COR-L47 (cell line): Measurements from ENCODE around the gene PEAK3.

Experiments
- DNase-seq: peaks from one replicate; lab custom pipeline; 2025; lab: John Stamatoyannopoulos, UW

PEAK3 gene

GRCh38 chr19:2282062-2282861, at the start of gene PEAK3:
Gene PEAK3, minus strand, starts transcription at chr19:2282175. Its CDS starts 1,244 bp downstream, at chr19:2280931.
- no peak for DNase-seq

GRCh38 chr19:2330632-2331284, 48.8 kb upstream of the PEAK3 start:
- no peak for DNase-seq

GRCh38 chr19:2330255-2330631, 48.3 kb upstream of the PEAK3 start:
- no peak for DNase-seq

- DNase-seq, result no peak
These were observed 47.5 kb upstream of the PEAK3 start for GRCh38 chr19:2329501-2329916.

GRCh38 chr19:2329149-2329478, 47.1 kb upstream of the PEAK3 start:
- DNase-seq, result no peak

- peak; percentile 90 for DNase-seq
These were observed 46.6 kb upstream of the PEAK3 start, which contains the start of the genes LSM7 and SPPL2B for GRCh38 chr19:2328401-2329148. Gene LSM7, minus strand, starts transcription at chr19:2328586. Its CDS starts 20 bp downstream, at chr19:2328566. Gene SPPL2B, plus strand, starts transcription at chr19:2328684. Its CDS starts 26 bp downstream, at chr19:2328710.

GRCh38 chr19:2327773-2328400, 45.9 kb upstream of the PEAK3 start:
- peak; percentile 58 for DNase-seq

- no peak for DNase-seq
These were observed 44.9 kb upstream of the PEAK3 start for GRCh38 chr19:2326699-2327360.

- no peak for DNase-seq
These were observed 43.5 kb upstream of the PEAK3 start for GRCh38 chr19:2325281-2326046.

GRCh38 chr19:2324220-2324948, 42.4 kb upstream of the PEAK3 start:
- no peak for DNase-seq

GRCh38 chr19:2323707-2324106, 41.7 kb upstream of the PEAK3 start:
- DNase-seq, result no peak

- DNase-seq, result no peak
These were observed 39.7 kb upstream of the PEAK3 start for GRCh38 chr19:2321565-2322283.

GRCh38 chr19:2320939-2321338, 39.0 kb upstream of the PEAK3 start:
- no peak for DNase-seq

GRCh38 chr19:2320049-2320448, 38.1 kb upstream of the PEAK3 start:
- DNase-seq, result no peak

GRCh38 chr19:2319551-2319950, 37.6 kb upstream of the PEAK3 start:
- DNase-seq, result no peak

- DNase-seq, result no peak
These were observed 36.9 kb upstream of the PEAK3 start for GRCh38 chr19:2318923-2319322.

- DNase-seq, result no peak
These were observed 35.8 kb upstream of the PEAK3 start for GRCh38 chr19:2317756-2318155.

GRCh38 chr19:2317300-2317699, 35.3 kb upstream of the PEAK3 start:
- no peak for DNase-seq

GRCh38 chr19:2315818-2316353, 33.9 kb upstream of the PEAK3 start:
- DNase-seq, result no peak
